Measurements from ENCODE around the gene CRABP1. TPM values are rescaled to one million over a fixed set of nuclear protein-coding genes. Genes with fewer than 3 reads are reported as not detected.

CRABP1 gene
- total RNA-seq, 1 experiment from 2014 or later, result 0.47 TPM

GRCh38 chr15:78359041-78359808 lies 19.1 kb downstream of the CRABP1 start:
- H2AFZ ChIP-seq (ENCODE audit: low read depth, low read length, poor library complexity, severe bottlenecking), result no peak overlapping the region
- no peaks in the 10 kb centered on the region for H3K9me2 ChIP-seq (ENCODE audit: insufficient read depth)
- H3K79me2 ChIP-seq (ENCODE audit: insufficient read depth, low read length), result no peaks in the 10 kb centered on the region
- no peaks in the 10 kb centered on the region for H3K4me1 ChIP-seq (ENCODE audit: control insufficient read depth in 1 of 2, insufficient read depth in 2 of 2, low read length in 2 of 2)
- no peak for ATAC-seq
- intact Hi-C loops (cut with micrococcal nuclease), result no loop called here
- RAD21 ChIA-PET (ENCODE audit: low non-redundant PET in 1 of 2, low total read pairs in 2 of 2, uncharacterized antibody in 2 of 2, unreplicated experiment in 2 of 2), result no interaction called here
- POLR2A ChIA-PET, result interaction anchor here (1.3 kb wide), 1 partner anchor 78 kb away, joined by 3 read pairs; the partner anchor contains the start of gene IREB2
- no peaks in the 10 kb centered on the region for H3K27me3 ChIP-seq (ENCODE audit: insufficient read depth, low read length)
- no peaks in the 10 kb centered on the region for H4K20me1 ChIP-seq (ENCODE audit: insufficient read depth)
- H3K27ac ChIP-seq (ENCODE audit: low read depth, low read length), result no peak overlapping the region
- H3K4me2 ChIP-seq (ENCODE audit: low read length), result no peak overlapping the region
- no peaks in the 10 kb centered on the region for H3K9me3 ChIP-seq (ENCODE audit: control insufficient read depth in 1 of 2, insufficient read depth in 1 of 2, low read depth in 1 of 2, low read length in 2 of 2)
- BruUV-seq (replicated peaks), result no TSS peak
- H3K4me3 ChIP-seq (replicated peaks in 1 of 2; ENCODE audit: low read depth in 1 of 2, low read length in 2 of 2), result no peak overlapping the region
- H3K36me3 ChIP-seq (ENCODE audit: control insufficient read depth in 1 of 2, insufficient read depth in 2 of 2, low read length in 2 of 2), result no peaks in the 10 kb centered on the region
- DNase-seq (ENCODE audit: low read depth, low spot score), result no peak
- no peak overlapping the region for H3K9ac ChIP-seq (ENCODE audit: low read length)
- TF ChIP-seq EZH2 (IDR thresholded peaks at IDR 0.05) (no peak), ATF3 (IDR thresholded peaks at IDR 0.05) (no peak), POLR2A (IDR thresholded peaks at IDR 0.05; ENCODE audit: borderline replicate concordance, extremely low read depth, insufficient read depth, insufficient read length) (no peak), RAD21 (IDR thresholded peaks at IDR 0.05; ENCODE audit: low read depth) (no peak), FOSL1 (IDR thresholded peaks at IDR 0.05; ENCODE audit: low read depth) (no peak), EGR1 (IDR thresholded peaks at IDR 0.05; ENCODE audit: low read depth) (no peak), ZFX (IDR thresholded peaks at IDR 0.05) (no peak)
- TF ChIP-seq, protein P1, sequence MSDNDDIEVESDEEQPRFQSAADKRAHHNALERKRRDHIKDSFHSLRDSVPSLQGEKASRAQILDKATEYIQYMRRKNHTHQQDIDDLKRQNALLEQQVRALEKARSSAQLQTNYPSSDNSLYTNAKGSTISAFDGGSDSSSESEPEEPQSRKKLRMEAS (IDR thresholded peaks at IDR 0.05), result no peak
- CTCF ChIA-PET, result no interaction called here

DNA sequence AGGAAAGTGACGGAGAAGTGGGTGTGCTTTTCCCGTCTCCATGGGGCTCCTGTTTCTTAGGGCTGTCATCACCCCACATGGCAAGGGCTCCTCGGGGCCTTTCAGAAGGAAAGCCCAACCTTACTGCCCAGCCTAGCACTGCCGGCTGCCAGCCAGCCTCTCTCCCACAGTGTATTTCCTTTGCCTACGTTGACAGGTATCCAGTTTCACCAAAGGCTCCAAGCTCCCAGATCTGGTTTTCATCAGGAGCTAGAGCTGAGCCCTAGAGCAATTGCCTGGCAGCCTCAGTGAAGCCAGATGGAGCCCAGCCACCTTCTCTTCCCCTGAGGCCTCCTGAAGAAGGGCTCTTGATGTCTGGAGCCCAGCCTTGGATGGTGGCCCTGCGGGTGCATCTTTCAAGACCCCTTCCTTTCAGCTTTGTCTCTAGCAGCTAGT lies 20.2 kb downstream of the CRABP1 start:
- ATAC-seq, result no peak
- H3K79me2 ChIP-seq (ENCODE audit: insufficient read depth, low read length), result no peaks in the 10 kb centered on the region
- no peak overlapping the region for H3K4me2 ChIP-seq (ENCODE audit: low read length)
- no peaks in the 10 kb centered on the region for H3K27me3 ChIP-seq (ENCODE audit: insufficient read depth, low read length)
- intact Hi-C loops (cut with micrococcal nuclease), result no loop called here
- no peaks in the 10 kb centered on the region for H3K36me3 ChIP-seq (ENCODE audit: control insufficient read depth in 1 of 2, insufficient read depth in 2 of 2, low read length in 2 of 2)
- ChIA-PET POLR2A (interaction anchor here (1.3 kb wide), 1 partner anchor 77 kb away, joined by 3 read pairs; the partner anchor contains the start of gene IREB2), RAD21 (ENCODE audit: low non-redundant PET in 1 of 2, low total read pairs in 2 of 2, uncharacterized antibody in 2 of 2, unreplicated experiment in 2 of 2) (no interaction called here), CTCF (no interaction called here)
- no peak overlapping the region for H2AFZ ChIP-seq (ENCODE audit: low read depth, low read length, poor library complexity, severe bottlenecking)
- H3K4me1 ChIP-seq (ENCODE audit: control insufficient read depth in 1 of 2, insufficient read depth in 2 of 2, low read length in 2 of 2), result no peaks in the 10 kb centered on the region
- no peak overlapping the region for H3K27ac ChIP-seq (ENCODE audit: low read depth, low read length)
- DNase-seq (ENCODE audit: low read depth, low spot score), result no peak
- BruUV-seq (replicated peaks), result no TSS peak
- no peak for TF ChIP-seq SP1 (IDR thresholded peaks at IDR 0.05; ENCODE audit: low read depth)
- no peak for TF ChIP-seq ATF3 (IDR thresholded peaks at IDR 0.05)
- TF ChIP-seq, protein P2, sequence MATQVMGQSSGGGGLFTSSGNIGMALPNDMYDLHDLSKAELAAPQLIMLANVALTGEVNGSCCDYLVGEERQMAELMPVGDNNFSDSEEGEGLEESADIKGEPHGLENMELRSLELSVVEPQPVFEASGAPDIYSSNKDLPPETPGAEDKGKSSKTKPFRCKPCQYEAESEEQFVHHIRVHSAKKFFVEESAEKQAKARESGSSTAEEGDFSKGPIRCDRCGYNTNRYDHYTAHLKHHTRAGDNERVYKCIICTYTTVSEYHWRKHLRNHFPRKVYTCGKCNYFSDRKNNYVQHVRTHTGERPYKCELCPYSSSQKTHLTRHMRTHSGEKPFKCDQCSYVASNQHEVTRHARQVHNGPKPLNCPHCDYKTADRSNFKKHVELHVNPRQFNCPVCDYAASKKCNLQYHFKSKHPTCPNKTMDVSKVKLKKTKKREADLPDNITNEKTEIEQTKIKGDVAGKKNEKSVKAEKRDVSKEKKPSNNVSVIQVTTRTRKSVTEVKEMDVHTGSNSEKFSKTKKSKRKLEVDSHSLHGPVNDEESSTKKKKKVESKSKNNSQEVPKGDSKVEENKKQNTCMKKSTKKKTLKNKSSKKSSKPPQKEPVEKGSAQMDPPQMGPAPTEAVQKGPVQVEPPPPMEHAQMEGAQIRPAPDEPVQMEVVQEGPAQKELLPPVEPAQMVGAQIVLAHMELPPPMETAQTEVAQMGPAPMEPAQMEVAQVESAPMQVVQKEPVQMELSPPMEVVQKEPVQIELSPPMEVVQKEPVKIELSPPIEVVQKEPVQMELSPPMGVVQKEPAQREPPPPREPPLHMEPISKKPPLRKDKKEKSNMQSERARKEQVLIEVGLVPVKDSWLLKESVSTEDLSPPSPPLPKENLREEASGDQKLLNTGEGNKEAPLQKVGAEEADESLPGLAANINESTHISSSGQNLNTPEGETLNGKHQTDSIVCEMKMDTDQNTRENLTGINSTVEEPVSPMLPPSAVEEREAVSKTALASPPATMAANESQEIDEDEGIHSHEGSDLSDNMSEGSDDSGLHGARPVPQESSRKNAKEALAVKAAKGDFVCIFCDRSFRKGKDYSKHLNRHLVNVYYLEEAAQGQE (IDR thresholded peaks at IDR 0.05; ENCODE audit: low read depth), result no peak
- TF ChIP-seq CBX3 (IDR thresholded peaks at IDR 0.05; ENCODE audit: low read depth), result no peak
- TF ChIP-seq EZH2 (IDR thresholded peaks at IDR 0.05), result no peak
- no peak for TF ChIP-seq FOSL1 (IDR thresholded peaks at IDR 0.05; ENCODE audit: low read depth)
- no peak for TF ChIP-seq RAD21 (IDR thresholded peaks at IDR 0.05; ENCODE audit: low read depth)
- no peak for TF ChIP-seq EGR1 (IDR thresholded peaks at IDR 0.05; ENCODE audit: low read depth)
- no peak for TF ChIP-seq SIN3A (IDR thresholded peaks at IDR 0.05; ENCODE audit: low read depth)
- H3K9me3 ChIP-seq (ENCODE audit: control insufficient read depth in 1 of 2, insufficient read depth in 1 of 2, low read depth in 1 of 2, low read length in 2 of 2), result no peaks in the 10 kb centered on the region
- H4K20me1 ChIP-seq (ENCODE audit: insufficient read depth), result no peaks in the 10 kb centered on the region
- H3K9me2 ChIP-seq (ENCODE audit: insufficient read depth), result no peaks in the 10 kb centered on the region
- H3K4me3 ChIP-seq (replicated peaks in 1 of 2; ENCODE audit: low read depth in 1 of 2, low read length in 2 of 2), result no peak overlapping the region
- no peak overlapping the region for H3K9ac ChIP-seq (ENCODE audit: low read length)

Measured in HCT116 (cell line).